Stimulated activated naive CD8-positive, alpha-beta T cell treated with anti-CD3 and anti-CD28 coated beads, Interleukin-15, Interleukin-2, amounts not matched to agents 100 ng/mL and 50 ng/mL, for 24 hours (primary cell): Measurements from ENCODE around the gene NAPG.
A peak's percentile ranks its signal among the peaks of the same experiment; 100 is the strongest.

ENCODE experiments used
- H3K27ac Mint-ChIP-seq: one replicate; pipeline ENCODE4 v1.8.0; 2021; ENCODE audit warnings: mild to moderate bottlenecking, mixed read lengths
- H3K27me3 Mint-ChIP-seq: one replicate; pipeline ENCODE4 v1.8.0; 2021; ENCODE audit warnings: mixed read lengths
- H3K36me3 Mint-ChIP-seq: one replicate; pipeline ENCODE4 v1.8.0; 2021; ENCODE audit warnings: low read depth, mixed read lengths
- H3K4me1 Mint-ChIP-seq: one replicate; pipeline ENCODE4 v1.8.0; 2021; ENCODE audit warnings: low read depth, mixed read lengths
- H3K4me3 Mint-ChIP-seq: one replicate; pipeline ENCODE4 v1.8.0; 2021; ENCODE audit warnings: mild to moderate bottlenecking, mixed read lengths
- H3K9me3 Mint-ChIP-seq: one replicate; pipeline ENCODE4 v1.8.0; 2021; ENCODE audit warnings: mixed read lengths

Gene NAPG

GRCh38 chr18:10525697-10526560 lies at the start of gene NAPG:
Gene NAPG (plus strand): TSS chr18:10526027. CDS start chr18:10526103, 76 bp downstream.
- H3K9me3 Mint-ChIP-seq: no peaks in the 10 kb centered on the region
- H3K4me3 Mint-ChIP-seq: peak within 1 kb of the TSS; percentile 93
- peaks cover 13% of the 10 kb centered on the region for H3K36me3 Mint-ChIP-seq
- peak within 1 kb of the TSS; percentile 97 for H3K27ac Mint-ChIP-seq
- H3K4me1 Mint-ChIP-seq: peaks cover 61% of the 10 kb centered on the region
- H3K27me3 Mint-ChIP-seq: no peaks in the 10 kb centered on the region

DNA sequence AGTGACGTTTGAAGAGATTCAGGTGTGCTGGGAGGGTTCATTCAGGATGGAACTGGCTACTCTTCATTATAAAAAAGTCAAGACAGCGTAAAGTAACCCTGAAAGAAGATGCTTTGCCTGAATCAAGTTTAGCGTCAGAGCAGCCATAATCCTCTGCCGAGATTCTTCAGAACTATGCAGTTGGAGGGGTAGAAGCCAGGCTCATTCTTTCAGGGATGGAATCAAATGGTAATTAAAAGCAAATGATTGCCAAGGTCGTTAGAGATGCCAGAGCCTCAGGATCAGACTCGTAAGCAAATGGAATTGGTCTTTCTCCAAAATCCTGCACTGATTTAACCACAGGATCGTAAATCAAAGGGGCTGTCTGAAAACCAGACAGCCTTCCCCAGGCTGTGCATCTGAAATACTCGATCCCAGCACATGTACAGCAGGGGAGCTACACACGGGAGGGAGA lies 49.5 kb upstream of the NAPG start:
- peak overlapping the region; percentile 23 for H3K4me3 Mint-ChIP-seq
- peaks cover 15% of the 10 kb centered on the region for H3K4me1 Mint-ChIP-seq
- H3K36me3 Mint-ChIP-seq: no peaks in the 10 kb centered on the region
- no peaks in the 10 kb centered on the region for H3K9me3 Mint-ChIP-seq
- no peak overlapping the region for H3K27ac Mint-ChIP-seq
- H3K27me3 Mint-ChIP-seq: peaks cover 13% of the 10 kb centered on the region

GRCh38 chr18:10477121-10477862 lies 48.5 kb upstream of the NAPG start:
- Mint-ChIP-seq H3K4me3 (no peak overlapping the region), H3K36me3 (no peaks in the 10 kb centered on the region), H3K27me3 (peaks cover 13% of the 10 kb centered on the region), H3K4me1 (peaks cover 15% of the 10 kb centered on the region), H3K27ac (no peak overlapping the region), H3K9me3 (no peaks in the 10 kb centered on the region)

DNA sequence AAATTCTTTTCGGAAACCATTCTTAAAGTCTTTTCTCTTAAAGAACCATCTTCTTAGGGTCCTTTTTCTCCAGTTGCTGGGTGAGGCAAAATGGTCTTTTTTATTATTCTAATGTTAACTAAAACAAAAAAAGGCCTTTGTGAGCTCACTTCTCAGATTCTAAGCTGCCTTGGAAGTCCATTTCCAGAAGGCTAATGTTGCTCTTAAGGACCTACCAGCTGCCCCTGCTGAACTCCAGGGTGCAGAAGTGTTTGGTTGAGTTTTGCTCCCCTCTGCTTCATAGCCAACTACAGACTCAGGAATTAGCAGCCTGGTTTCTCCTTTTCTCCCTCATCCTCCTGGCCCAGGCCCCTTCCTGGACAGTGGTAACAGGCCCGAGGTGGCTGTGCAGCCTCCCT lies 48.0 kb upstream of the NAPG start:
- peaks cover 18% of the 10 kb centered on the region for H3K4me1 Mint-ChIP-seq
- H3K36me3 Mint-ChIP-seq: no peaks in the 10 kb centered on the region
- no peak overlapping the region for H3K4me3 Mint-ChIP-seq
- no peaks in the 10 kb centered on the region for H3K9me3 Mint-ChIP-seq
- peaks cover 13% of the 10 kb centered on the region for H3K27me3 Mint-ChIP-seq
- H3K27ac Mint-ChIP-seq: no peak overlapping the region

- H3K9me3 Mint-ChIP-seq: no peaks in the 10 kb centered on the region
- H3K27me3 Mint-ChIP-seq: peaks cover 3% of the 10 kb centered on the region
- H3K4me1 Mint-ChIP-seq: peaks cover 18% of the 10 kb centered on the region
- H3K4me3 Mint-ChIP-seq: no peak overlapping the region
- no peaks in the 10 kb centered on the region for H3K36me3 Mint-ChIP-seq
- H3K27ac Mint-ChIP-seq: no peak overlapping the region
Measured at GRCh38 chr18:10481831-10482230, 44.0 kb upstream of the NAPG start.

GRCh38 chr18:10482363-10482984 lies 43.4 kb upstream of the NAPG start:
- H3K9me3 Mint-ChIP-seq: no peaks in the 10 kb centered on the region

GRCh38 chr18:10482985-10483949 lies 42.6 kb upstream of the NAPG start:
- peaks cover 15% of the 10 kb centered on the region for H3K4me1 Mint-ChIP-seq
- H3K36me3 Mint-ChIP-seq: no peaks in the 10 kb centered on the region
- no peaks in the 10 kb centered on the region for H3K27me3 Mint-ChIP-seq
- no peak overlapping the region for H3K27ac Mint-ChIP-seq
- H3K9me3 Mint-ChIP-seq: no peaks in the 10 kb centered on the region
- H3K4me3 Mint-ChIP-seq: no peak overlapping the region

More at GRCh38 chr18:10482363-10482984, 43.4 kb upstream of the NAPG start:
- no peaks in the 10 kb centered on the region for H3K36me3 Mint-ChIP-seq
- H3K27ac Mint-ChIP-seq: no peak overlapping the region
- no peak overlapping the region for H3K4me3 Mint-ChIP-seq
- H3K4me1 Mint-ChIP-seq: peaks cover 15% of the 10 kb centered on the region
- no peaks in the 10 kb centered on the region for H3K27me3 Mint-ChIP-seq

GRCh38 chr18:10485475-10485874 lies 40.4 kb upstream of the NAPG start:
- Mint-ChIP-seq H3K36me3 (no peaks in the 10 kb centered on the region), H3K27me3 (no peaks in the 10 kb centered on the region), H3K4me1 (peaks cover 14% of the 10 kb centered on the region), H3K27ac (no peak overlapping the region), H3K9me3 (no peaks in the 10 kb centered on the region), H3K4me3 (no peak overlapping the region)

- H3K9me3 Mint-ChIP-seq: no peaks in the 10 kb centered on the region
- H3K27ac Mint-ChIP-seq: no peak overlapping the region
- H3K4me3 Mint-ChIP-seq: no peak overlapping the region
- no peaks in the 10 kb centered on the region for H3K36me3 Mint-ChIP-seq
- peaks cover 20% of the 10 kb centered on the region for H3K4me1 Mint-ChIP-seq
- no peaks in the 10 kb centered on the region for H3K27me3 Mint-ChIP-seq
Measured at GRCh38 chr18:10486362-10486761, 39.5 kb upstream of the NAPG start.

DNA sequence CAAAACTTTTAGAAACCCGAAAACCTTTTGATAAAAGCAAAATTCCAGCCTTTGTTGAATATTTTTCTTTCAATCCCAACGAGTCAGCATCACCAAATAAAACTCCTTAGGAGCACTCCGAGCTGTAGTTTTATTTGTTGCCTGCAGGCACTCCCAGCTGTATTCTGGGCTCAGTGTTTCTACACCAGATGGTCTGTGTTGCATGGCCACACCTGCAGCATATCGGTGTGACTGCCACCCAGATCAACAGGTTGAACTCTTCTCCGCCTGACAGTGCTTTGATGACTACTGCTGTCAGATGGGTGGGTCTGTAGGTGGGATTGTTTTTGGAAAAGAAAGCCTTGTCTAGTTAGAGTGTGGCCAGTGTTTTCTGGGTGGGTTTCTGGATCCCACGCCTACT lies 38.7 kb upstream of the NAPG start:
- no peaks in the 10 kb centered on the region for H3K27me3 Mint-ChIP-seq
- H3K36me3 Mint-ChIP-seq: no peaks in the 10 kb centered on the region

DNA sequence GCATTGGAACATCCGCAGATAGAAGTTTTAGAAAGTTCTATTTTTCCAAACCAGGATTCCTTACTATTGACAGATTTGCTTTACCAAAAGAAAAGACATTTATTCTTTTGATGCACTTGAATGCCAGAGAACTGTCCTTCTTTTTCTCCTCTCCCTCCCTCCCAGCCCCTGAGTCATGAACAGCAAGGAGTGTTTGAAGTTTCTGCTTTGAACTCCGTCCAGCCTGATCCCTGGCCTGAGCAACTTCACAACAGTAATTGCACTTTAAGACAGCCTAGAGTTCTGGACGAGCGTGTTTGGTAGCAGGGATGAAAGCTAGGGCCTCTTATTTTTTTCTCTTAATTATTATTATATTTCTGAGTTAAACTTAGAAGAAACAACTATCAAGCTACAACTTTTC lies 37.8 kb upstream of the NAPG start:
- no peaks in the 10 kb centered on the region for H3K9me3 Mint-ChIP-seq
- H3K4me1 Mint-ChIP-seq: peaks cover 16% of the 10 kb centered on the region
- no peak overlapping the region for H3K27ac Mint-ChIP-seq
- no peak overlapping the region for H3K4me3 Mint-ChIP-seq
- H3K36me3 Mint-ChIP-seq: no peaks in the 10 kb centered on the region
- H3K27me3 Mint-ChIP-seq: no peaks in the 10 kb centered on the region

More for the DNA sequence above, 38.7 kb upstream of the NAPG start:
- Mint-ChIP-seq H3K4me3 (no peak overlapping the region), H3K27ac (no peak overlapping the region), H3K4me1 (peaks cover 20% of the 10 kb centered on the region), H3K9me3 (no peaks in the 10 kb centered on the region)

- Mint-ChIP-seq H3K4me3 (no peak overlapping the region), H3K36me3 (no peaks in the 10 kb centered on the region), H3K27ac (no peak overlapping the region), H3K27me3 (no peaks in the 10 kb centered on the region), H3K9me3 (no peaks in the 10 kb centered on the region), H3K4me1 (peaks cover 10% of the 10 kb centered on the region)
Measured at GRCh38 chr18:10490401-10491165, 35.2 kb upstream of the NAPG start.

DNA sequence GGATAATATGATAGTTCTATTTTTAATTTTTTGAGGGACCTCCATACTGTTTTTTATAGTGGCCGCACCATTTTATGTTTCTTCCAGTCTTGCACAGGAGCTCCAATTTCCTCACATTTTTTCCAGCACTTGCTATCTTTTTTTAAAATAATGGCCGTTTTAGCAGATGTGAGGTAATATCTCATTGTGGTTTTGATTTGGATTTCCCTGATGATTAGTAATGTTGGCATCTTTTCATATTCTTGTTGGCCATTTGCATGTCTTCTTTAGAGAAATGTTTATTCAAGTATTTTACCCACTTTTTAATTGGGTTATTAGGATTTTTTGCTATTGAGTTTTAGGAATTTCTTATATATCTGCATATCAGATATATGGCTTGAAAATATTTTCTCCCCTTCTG lies 29.9 kb upstream of the NAPG start:
- H3K27me3 Mint-ChIP-seq: peaks cover under 1% of the 10 kb centered on the region
- no peak overlapping the region for H3K27ac Mint-ChIP-seq
- no peaks in the 10 kb centered on the region for H3K9me3 Mint-ChIP-seq
- no peak overlapping the region for H3K4me3 Mint-ChIP-seq
- no peaks in the 10 kb centered on the region for H3K36me3 Mint-ChIP-seq
- H3K4me1 Mint-ChIP-seq: peaks cover 10% of the 10 kb centered on the region
